Hepatocyte (in vitro differentiated cells): Measurements from ENCODE around the gene ZDHHC14. TPM values are rescaled to one million over a fixed set of nuclear protein-coding genes. Genes with fewer than 3 reads are reported as not detected.

ENCODE experiments used
- DNase-seq: peaks from one replicate; pipeline ENCODE4 v3.0.0-alpha.2; 2016; ENCODE audit warnings: low spot score
- H2AFZ ChIP-seq: fragments of 200-600 bp; sonication (generic); 2 replicates; pipeline ENCODE4 v1.6.0; 2016; ENCODE audit warnings: antibody characterized with exemption, mild to moderate bottlenecking
- H3K27ac ChIP-seq: fragments of 200-600 bp; sonication (generic); 2 replicates; pipeline ENCODE4 v1.5.1; 2016; ENCODE audit warnings: mild to moderate bottlenecking
- H3K27me3 ChIP-seq: fragments of 200-600 bp; sonication (generic); 2 replicates; pipeline ENCODE4 v1.6.1; 2016
- H3K36me3 ChIP-seq: fragments of 200-600 bp; sonication (generic); replicated peaks from 2 replicates; pipeline ENCODE4 v1.5.1; 2016; ENCODE audit warnings: low read depth; ENCODE audit not compliant: insufficient read depth
- H3K4me1 ChIP-seq: fragments of 200-600 bp; sonication (generic); 2 replicates; pipeline ENCODE4 v1.5.1; 2016; ENCODE audit warnings: mild to moderate bottlenecking, moderate library complexity; ENCODE audit not compliant: insufficient read depth
- H3K4me2 ChIP-seq: fragments of 200-600 bp; sonication (generic); 2 replicates; pipeline ENCODE4 v1.6.0; 2016
- H3K4me3 ChIP-seq: fragments of 200-600 bp; sonication (generic); 2 replicates; pipeline ENCODE4 v1.5.1; 2016; ENCODE audit warnings: mild to moderate bottlenecking
- H3K79me2 ChIP-seq: fragments of 200-600 bp; sonication (generic); 2 replicates; pipeline ENCODE4 v1.6.0; 2017; ENCODE audit warnings: mild to moderate bottlenecking
- H3K9me2 ChIP-seq: fragments of 200-600 bp; sonication (generic); replicated peaks from 2 replicates; pipeline ENCODE4 v1.6.0; 2017; ENCODE audit warnings: mild to moderate bottlenecking; ENCODE audit not compliant: insufficient read depth
- H3K9me3 ChIP-seq: fragments of 200-600 bp; sonication (generic); 2 replicates; pipeline ENCODE4 v1.5.1; 2016; ENCODE audit warnings: low read depth, mild to moderate bottlenecking
- H4K20me1 ChIP-seq: fragments of 200-600 bp; sonication (generic); 2 replicates; pipeline ENCODE4 v1.6.0; 2016; ENCODE audit warnings: mild to moderate bottlenecking; ENCODE audit not compliant: insufficient read depth, poor library complexity, severe bottlenecking
- CTCF ChIP-seq: fragments of 200-600 bp; sonication (generic); IDR thresholded peaks from 2 replicates; pipeline ENCODE4 v1.5.1; 2016; ENCODE audit warnings: antibody characterized with exemption, mild to moderate bottlenecking; ENCODE audit not compliant: poor library complexity
- EZH2 ChIP-seq: fragments of 200-600 bp; sonication (generic); IDR thresholded peaks from 2 replicates; pipeline ENCODE4 v1.6.1; 2016; ENCODE audit warnings: antibody characterized with exemption, mild to moderate bottlenecking, borderline replicate concordance
- EZH2phosphoT487 ChIP-seq: fragments of 200-600 bp; sonication (generic); IDR thresholded peaks from one replicate; pipeline ENCODE4 v1.6.1; 2018; ENCODE audit warnings: antibody characterized with exemption, mild to moderate bottlenecking, low read depth, moderate library complexity; ENCODE audit not compliant: unreplicated experiment, severe bottlenecking
- WGBS: methylation state at CpG from one replicate; pipeline ENCODE4 v1.1.6; 2016; ENCODE audit warnings: low lambda C conversion rate; ENCODE audit errors: missing lambda C conversion rate; 5-methylcytosine and 5-hydroxymethylcytosine counted together
- polyA plus RNA-seq: library from polyadenylated mRNA; unstranded; fragments of >200 nt; fragmentation: Nextera tagmentation; extraction: Ambion mirVana; gene quantifications from 2 replicates; pipeline ENCODE4 v1.2.1, GENCODE V29; 2016
- total RNA-seq: library from RNA; depleted of rRNA; stranded (reverse); fragments of >200 nt; gene quantifications from 2 replicates; pipeline ENCODE4 v1.2.3, GENCODE V29; 2014

Gene ZDHHC14
- total and polyA plus RNA-seq, 2 experiments from 2014 or later, result 11.8 to 25.2 TPM

GRCh38 chr6:157595768-157596167 lies 214.8 kb downstream of the ZDHHC14 start:
- Histone ChIP-seq H3K4me1 (peaks cover 21% of the 10 kb centered on the region), H3K36me3 (no peaks in the 10 kb centered on the region), H3K4me2 (no peak overlapping the region), H3K27me3 (no peaks in the 10 kb centered on the region), H3K27ac (no peak overlapping the region), H3K9me3 (no peaks in the 10 kb centered on the region), H3K9me2 (no peaks in the 10 kb centered on the region), H3K4me3 (no peak overlapping the region), H2AFZ (no peak overlapping the region), H4K20me1 (no peaks in the 10 kb centered on the region), H3K79me2 (no peaks in the 10 kb centered on the region)
- DNase-seq, result no peak
- WGBS, result 92% methylated on average over 8 of the region's 8 CpGs
- no peak for TF ChIP-seq EZH2phosphoT487
- no peak for TF ChIP-seq CTCF
- no peak for TF ChIP-seq EZH2

- no peaks in the 10 kb centered on the region for H3K27me3 ChIP-seq
- no peak for DNase-seq
- no peaks in the 10 kb centered on the region for H4K20me1 ChIP-seq
- no peaks in the 10 kb centered on the region for H3K9me2 ChIP-seq
- no peak overlapping the region for H3K4me3 ChIP-seq
- H3K36me3 ChIP-seq, result no peaks in the 10 kb centered on the region
- H3K79me2 ChIP-seq, result no peaks in the 10 kb centered on the region
- peaks cover 21% of the 10 kb centered on the region for H3K4me1 ChIP-seq
- peak overlapping the region; percentile 77 for H3K27ac ChIP-seq
- H3K9me3 ChIP-seq, result no peaks in the 10 kb centered on the region
- TF ChIP-seq CTCF (no peak), EZH2phosphoT487 (no peak), EZH2 (no peak)
- WGBS, result 88% methylated on average over 6 of the region's 6 CpGs
- peak overlapping the region; percentile 60 for H3K4me2 ChIP-seq
- no peak overlapping the region for H2AFZ ChIP-seq
These were observed 215.5 kb downstream of the ZDHHC14 start for GRCh38 chr6:157596461-157596860.

GRCh38 chr6:157596886-157597285 lies 215.9 kb downstream of the ZDHHC14 start:
- H3K79me2 ChIP-seq, result no peaks in the 10 kb centered on the region
- H3K4me2 ChIP-seq, result peak overlapping the region; percentile 60
- 70% methylated on average over 15 of the region's 15 CpGs for WGBS
- H3K4me3 ChIP-seq, result no peak overlapping the region
- no peak for DNase-seq
- no peaks in the 10 kb centered on the region for H4K20me1 ChIP-seq
- no peak for TF ChIP-seq EZH2phosphoT487
- no peak for TF ChIP-seq CTCF
- TF ChIP-seq EZH2, result no peak
- H3K27me3 ChIP-seq, result no peaks in the 10 kb centered on the region
- peak overlapping the region; percentile 77 for H3K27ac ChIP-seq
- no peak overlapping the region for H2AFZ ChIP-seq
- H3K9me2 ChIP-seq, result no peaks in the 10 kb centered on the region
- no peaks in the 10 kb centered on the region for H3K36me3 ChIP-seq
- peaks cover 21% of the 10 kb centered on the region for H3K4me1 ChIP-seq
- H3K9me3 ChIP-seq, result no peaks in the 10 kb centered on the region
